ENCODE data around the gene SDSL.

- TF ChIP-seq ZNF384 (IDR thresholded peaks at IDR 0.05) (no peak), SUZ12 (IDR thresholded peaks at IDR 0.05) (no peak), FOXM1 (IDR thresholded peaks at IDR 0.05; ENCODE audit: borderline replicate concordance) (no peak), TARDBP (IDR thresholded peaks at IDR 0.05) (no peak), FOXA1 (IDR thresholded peaks at IDR 0.05) (no peak), BHLHE40 (IDR thresholded peaks at IDR 0.05; ENCODE audit: borderline replicate concordance) (no peak), HDGF (IDR thresholded peaks at IDR 0.05; ENCODE audit: borderline replicate concordance) (no peak), NFRKB (IDR thresholded peaks at IDR 0.05) (no peak), SP1 (IDR thresholded peaks at IDR 0.05) (no peak), LEF1 (IDR thresholded peaks at IDR 0.05; ENCODE audit: borderline replicate concordance) (no peak), ELF4 (IDR thresholded peaks at IDR 0.05) (no peak)
- TF ChIP-seq, protein P1, sequence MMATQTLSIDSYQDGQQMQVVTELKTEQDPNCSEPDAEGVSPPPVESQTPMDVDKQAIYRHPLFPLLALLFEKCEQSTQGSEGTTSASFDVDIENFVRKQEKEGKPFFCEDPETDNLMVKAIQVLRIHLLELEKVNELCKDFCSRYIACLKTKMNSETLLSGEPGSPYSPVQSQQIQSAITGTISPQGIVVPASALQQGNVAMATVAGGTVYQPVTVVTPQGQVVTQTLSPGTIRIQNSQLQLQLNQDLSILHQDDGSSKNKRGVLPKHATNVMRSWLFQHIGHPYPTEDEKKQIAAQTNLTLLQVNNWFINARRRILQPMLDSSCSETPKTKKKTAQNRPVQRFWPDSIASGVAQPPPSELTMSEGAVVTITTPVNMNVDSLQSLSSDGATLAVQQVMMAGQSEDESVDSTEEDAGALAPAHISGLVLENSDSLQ (IDR thresholded peaks at IDR 0.05) = no peak
These were observed 48.9 kb downstream of the SDSL start for GRCh38 chr12:113470871-113471618.

All from HEK293T (cell line).